ENCODE measurements around the gene AMD1. TPM values are rescaled to one million over a fixed set of nuclear protein-coding genes. Genes with fewer than 3 reads are reported as not detected.

The AMD1 gene
- 48.3 and 85.8 TPM in 2 replicates for total RNA-seq

DNA sequence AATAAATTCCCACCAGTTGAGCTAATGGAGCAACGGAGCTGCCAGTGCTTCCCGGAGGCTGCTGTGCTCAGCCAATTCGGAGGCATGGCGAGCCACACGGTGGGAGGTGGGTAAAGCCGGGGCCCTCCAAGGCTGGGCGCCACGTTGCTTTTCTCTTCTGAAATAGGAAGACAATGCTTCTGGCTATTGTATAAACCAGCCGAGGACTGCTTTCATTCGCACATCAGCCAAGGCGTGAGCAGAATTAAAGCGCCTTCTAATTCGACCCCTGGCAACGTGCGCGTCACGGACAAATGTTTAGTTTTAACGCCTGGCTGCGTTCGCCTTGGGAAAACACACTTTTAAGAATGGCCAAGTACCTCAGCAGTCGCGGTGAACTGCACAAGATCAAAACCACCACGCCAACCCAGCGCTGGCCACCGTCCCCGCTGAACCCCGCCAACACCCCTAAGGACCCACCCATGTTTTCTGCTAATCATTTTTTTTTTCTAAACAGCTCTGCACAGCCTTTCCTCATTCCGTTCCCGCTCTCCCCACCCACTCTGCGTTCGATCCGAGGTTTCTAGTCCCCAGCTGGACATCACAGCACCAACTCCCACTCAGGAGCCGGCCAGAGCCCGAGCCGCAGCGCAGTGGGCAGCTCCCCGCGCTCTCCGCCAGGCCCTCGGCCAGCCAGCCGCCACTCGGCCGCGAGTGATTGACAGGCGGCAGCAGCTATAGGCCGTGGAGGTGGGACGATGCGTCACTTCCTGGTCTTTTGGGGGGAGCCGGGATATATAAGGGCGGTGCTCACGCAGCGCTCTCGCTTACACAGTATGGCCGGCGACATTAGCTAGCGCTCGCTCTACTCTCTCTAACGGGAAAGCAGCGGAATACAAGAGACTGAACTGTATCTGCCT, at the start of gene AMD1:
Gene AMD1 (plus strand): TSS at position 805 of the 899 bp plus-strand sequence. CDS start 321 bp downstream, outside the sequence.

Small RNA genes lying within 50 kb of the gene (small RNA-seq; reads per million reads assigned to genes)
- gene RNU6-1115P (not detected), gene SNORA40C (0.50 reads per million, percentile 31 among the genes with 10 or more reads in this experiment)

Other genes starting within 250 kb of the AMD1 start
- gene CDK19, start 59.3 kb upstream of the AMD1 start, total RNA-seq = 7.2 and 8.2 TPM in 2 replicates
- gene GTF3C6, start 83.9 kb downstream of the AMD1 start, total RNA-seq = 30.7 and 52.3 TPM in 2 replicates
- 10.8 and 19.2 TPM in 2 replicates for gene RPF2, start 107.3 kb downstream of the AMD1 start, total RNA-seq
- gene SLC16A10, start 212.7 kb downstream of the AMD1 start, total RNA-seq = not detected in 2 replicates